AML-193 (cell line): ENCODE data around the gene IHH.
A peak's percentile ranks its signal among the peaks of the same experiment; 100 is the strongest.

Experiments used
- DNase-seq, 2 experiments: peaks; one replicate each; lab custom pipeline; 2025; lab: John Stamatoyannopoulos, UW

Gene IHH

GRCh38 chr2:219073413-219074129 is 12.8 kb upstream of the IHH start:
- peak; percentile 67 to 74 for DNase-seq

- DNase-seq = no peak
These were observed 12.1 kb upstream of the IHH start for GRCh38 chr2:219072741-219073250.

DNA sequence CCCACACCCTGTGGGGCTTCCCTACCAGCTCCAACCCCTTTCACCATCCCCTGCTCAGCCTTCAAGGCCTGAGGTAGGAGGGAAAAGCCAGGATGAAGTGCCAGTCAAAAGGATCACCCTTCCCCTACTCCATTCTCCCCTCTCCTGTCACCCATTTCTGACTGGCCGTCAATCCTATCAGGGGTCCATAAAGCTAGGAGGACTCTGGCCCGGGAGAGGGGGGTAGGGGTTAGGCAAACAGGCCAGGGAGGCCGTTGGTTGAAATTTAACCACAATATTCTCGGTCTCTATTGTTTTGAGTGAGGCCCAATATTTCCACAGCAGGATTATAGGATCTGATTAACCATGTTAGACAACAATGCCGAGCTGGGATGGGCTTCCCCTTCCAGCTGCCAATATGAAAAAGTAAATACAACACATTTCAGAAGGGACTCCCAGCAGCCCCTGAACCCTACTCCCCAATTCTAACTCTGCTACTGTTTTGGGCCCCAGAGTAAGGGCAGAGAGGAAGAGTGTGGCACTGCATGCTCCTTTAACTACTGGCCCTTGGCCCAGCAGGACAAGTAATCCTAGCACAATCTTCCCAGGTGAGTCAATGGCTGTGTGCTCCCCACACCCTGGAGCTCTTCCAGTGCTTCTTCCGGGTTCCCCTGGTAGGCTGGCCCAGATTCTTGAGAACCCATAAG is 10.6 kb upstream of the IHH start:
- DNase-seq = no peak

- no peak for DNase-seq
These were observed 4.8 kb upstream of the IHH start for GRCh38 chr2:219065484-219065883.

DNA sequence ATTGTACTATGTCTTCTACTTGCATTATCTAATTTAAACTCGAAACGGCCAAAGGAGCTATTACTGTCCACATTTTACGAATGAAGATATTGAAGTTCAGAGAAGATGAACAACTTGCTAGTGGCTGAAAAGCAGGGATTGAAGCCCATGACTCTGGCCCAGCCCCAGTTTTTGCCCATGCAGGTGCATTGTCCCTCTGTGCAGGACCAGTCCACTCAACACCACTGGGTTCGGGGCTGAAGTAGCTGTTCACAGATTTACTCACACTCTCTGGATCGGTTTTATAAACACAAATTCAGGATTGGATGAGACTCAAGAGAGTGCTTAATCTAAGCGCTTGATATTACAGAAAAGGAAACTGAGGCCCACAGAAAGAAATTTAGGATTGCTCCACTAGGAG is 1.4 kb upstream of the IHH start:
- DNase-seq = no peak

DNA sequence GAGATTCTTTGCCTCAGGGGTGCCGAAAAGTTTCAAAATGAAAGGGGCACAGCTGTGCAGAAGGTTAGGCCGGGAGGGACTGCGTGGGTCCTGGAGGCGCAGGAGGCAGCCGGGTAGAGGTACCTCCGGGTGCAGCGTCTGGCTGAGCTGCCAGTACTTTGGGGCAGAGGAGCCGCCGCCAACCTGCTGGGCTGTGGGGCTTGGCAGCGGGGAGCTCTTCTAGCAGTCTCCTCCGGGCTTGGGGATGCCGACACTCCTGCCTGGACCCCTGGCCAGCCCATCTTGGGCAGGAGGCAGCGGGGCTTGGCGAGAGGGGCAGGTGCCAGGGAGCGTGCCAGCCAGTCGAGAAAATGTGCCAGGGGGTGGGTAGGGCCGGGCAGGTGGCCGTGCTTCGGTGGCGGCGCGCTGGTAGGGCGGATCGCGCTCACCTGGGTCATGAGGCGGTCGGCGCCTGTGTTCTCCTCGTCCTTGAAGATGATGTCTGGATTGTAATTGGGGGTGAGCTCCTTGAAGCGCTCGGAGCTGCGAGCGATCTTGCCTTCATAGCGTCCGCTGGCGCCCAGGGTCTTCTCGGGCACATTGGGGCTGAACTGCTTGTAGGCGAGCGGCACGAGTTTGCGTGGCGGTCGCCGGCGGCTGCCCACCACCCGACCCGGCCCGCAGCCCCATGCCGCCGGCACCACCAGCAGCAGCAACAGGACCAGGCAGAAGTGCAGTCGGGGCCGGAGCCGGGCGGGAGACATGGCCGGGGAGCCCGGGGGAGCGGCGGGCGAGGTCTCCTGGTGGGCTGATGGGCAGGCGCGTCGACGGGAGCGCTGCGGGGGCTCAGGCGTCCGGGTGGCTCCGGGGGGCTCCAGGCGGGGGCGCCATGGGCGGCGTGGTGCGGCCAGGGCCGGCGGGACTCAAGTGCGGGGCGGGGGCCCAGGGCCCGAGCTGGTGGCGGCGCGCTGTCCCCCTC is 717 bp downstream of the IHH start:
- DNase-seq = no peak

GRCh38 chr2:219059375-219059724 is 1.4 kb downstream of the IHH start:
- DNase-seq = no peak

DNA sequence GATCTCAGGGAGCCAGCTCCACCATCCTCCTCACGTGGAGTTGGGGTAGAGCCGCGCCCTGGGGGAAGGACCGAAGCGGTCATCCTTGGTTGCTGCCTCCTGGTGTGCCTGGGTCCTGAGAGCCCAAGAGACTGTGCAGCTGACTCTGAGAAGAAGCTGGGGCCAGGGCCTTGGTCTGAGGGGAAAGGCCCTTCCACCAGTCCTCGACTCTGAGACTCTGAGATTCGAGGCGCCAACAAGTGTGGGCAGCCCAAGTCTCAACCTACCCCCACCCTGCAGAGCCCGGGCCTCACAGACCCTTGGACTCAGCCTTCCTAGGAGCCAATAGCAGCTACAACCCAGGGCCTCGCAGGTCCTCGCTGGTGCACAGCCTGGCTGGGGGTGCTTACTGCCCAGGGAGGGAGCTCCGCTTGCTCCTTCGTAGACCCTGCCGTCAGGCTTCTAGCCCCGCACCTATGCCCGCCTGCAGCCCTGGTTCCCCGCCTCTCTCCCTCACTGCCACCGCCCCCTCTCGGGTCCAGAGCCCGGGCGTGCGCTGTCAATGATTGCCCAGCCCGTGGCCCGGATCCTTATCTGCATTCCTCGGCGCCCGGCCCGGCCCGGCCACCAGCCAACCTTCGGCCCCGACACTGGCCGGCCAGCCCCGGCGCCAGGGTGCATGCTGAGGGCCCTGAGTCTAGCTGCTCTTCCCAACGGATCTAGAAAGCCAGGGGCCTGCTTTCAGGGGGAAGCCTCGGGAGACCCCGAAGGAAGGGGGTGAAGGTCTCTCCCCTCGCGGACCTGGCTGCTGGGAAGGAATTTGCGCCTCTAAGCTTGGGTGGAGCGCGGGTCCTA is 2.0 kb downstream of the IHH start:
- DNase-seq = no peak

GRCh38 chr2:219057709-219058540 is 2.8 kb downstream of the IHH start:
- peak; percentile 42 to 53 for DNase-seq

- no peak for DNase-seq
These were observed 3.6 kb downstream of the IHH start for GRCh38 chr2:219056896-219057708.

- DNase-seq = no peak
These were observed 4.4 kb downstream of the IHH start for GRCh38 chr2:219056176-219056895.

GRCh38 chr2:219054956-219055903 is 5.5 kb downstream of the IHH start:
- DNase-seq = no peak

DNA sequence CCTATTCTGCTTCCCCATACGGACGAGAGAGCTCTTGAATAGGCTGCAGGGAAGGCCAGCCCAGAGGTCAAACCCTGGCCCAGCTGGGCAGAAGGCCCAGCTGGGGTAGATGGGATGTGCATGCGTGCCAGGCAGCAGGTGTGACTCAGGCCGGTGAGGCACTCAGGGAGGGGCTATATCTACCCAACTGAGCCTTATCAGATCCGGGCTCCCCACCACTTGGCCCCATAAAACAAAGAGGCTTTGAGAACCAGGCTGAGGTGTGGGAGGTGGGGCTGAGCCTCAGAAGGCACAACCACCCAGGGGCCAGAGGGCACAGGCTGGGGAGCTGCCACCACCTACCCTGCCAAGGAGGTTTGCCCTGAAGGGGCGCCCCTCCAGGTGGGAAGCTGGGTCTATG is 11.4 kb downstream of the IHH start:
- no peak for DNase-seq

DNA sequence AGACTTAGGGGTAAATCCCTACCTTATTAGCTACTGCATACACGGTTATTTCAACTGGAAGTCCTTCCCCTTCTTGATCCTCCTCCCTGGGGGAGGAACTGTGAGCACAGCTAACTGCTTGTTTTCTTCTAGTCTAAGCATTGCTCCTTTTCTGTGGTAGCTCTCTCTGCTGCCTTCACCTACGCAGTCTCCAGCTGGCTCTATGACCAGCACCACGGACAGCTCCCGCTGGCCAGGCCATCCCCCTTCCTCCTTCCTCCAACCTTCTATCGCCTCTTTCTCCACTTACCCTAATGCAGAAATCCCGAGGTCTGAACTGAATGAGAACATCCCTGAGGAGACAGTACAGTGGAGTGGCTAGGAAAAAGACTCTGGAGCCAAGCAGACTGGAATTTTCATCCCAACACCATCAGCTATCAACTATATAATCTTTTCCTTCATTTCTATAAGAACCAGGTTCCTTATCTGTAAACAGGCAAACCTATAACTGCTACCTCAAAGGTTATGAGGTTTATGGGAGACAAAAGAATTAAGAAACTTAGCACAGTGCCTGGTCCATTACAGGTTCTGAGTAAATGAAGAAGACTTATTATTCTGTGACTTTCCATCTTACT is 14.7 kb downstream of the IHH start:
- DNase-seq = peak; percentile 6 to 39

- DNase-seq = no peak
These were observed 18.0 kb downstream of the IHH start for GRCh38 chr2:219042750-219043149.

- no peak for DNase-seq
These were observed 18.6 kb downstream of the IHH start for GRCh38 chr2:219042157-219042556.

- DNase-seq = no peak
These were observed 19.5 kb downstream of the IHH start, which contains the start of gene CFAP65 for GRCh38 chr2:219041252-219041651. TSS of gene CFAP65 (minus strand) at chr2:219041516. CDS start at chr2:219039048, 2,468 bp downstream.
